MM.1S (cell line): ENCODE data around the gene EMX1.

ENCODE experiments used
- DNase-seq: peaks from one replicate; pipeline ENCODE4 v3.0.0-alpha.2; 2015
- H2AFZ ChIP-seq: fragments of 300-600 bp; sonication (generic); 2 replicates; pipeline ENCODE4 v1.6.0; 2016; ENCODE audit warnings: antibody characterized with exemption, low read length
- H3F3A ChIP-seq: fragments of 300-600 bp; sonication (generic); 2 replicates; pipeline ENCODE4 v1.6.1; 2016; ENCODE audit warnings: mild to moderate bottlenecking, antibody characterized with exemption, low read length, moderate library complexity, mixed read lengths; ENCODE audit not compliant: insufficient read depth
- H3K27ac ChIP-seq: fragments of 300-600 bp; sonication (generic); 2 replicates; pipeline ENCODE4 v1.5.1; 2016; ENCODE audit warnings: mild to moderate bottlenecking, low read length
- H3K27me3 ChIP-seq: fragments of 300-600 bp; sonication (generic); replicated peaks from 2 replicates; pipeline ENCODE4 v1.6.0; 2016; ENCODE audit warnings: low read length; ENCODE audit not compliant: insufficient read depth
- H3K36me3 ChIP-seq: fragments of 300-600 bp; sonication (generic); replicated peaks from 2 replicates; pipeline ENCODE4 v1.6.1; 2016; ENCODE audit warnings: mild to moderate bottlenecking, low read length, mixed read lengths; ENCODE audit not compliant: insufficient read depth
- H3K4me1 ChIP-seq: fragments of 300-600 bp; sonication (generic); 2 replicates; pipeline ENCODE4 v1.6.1; 2016; ENCODE audit warnings: low read length, mixed read lengths
- H3K4me2 ChIP-seq: fragments of 300-600 bp; sonication (generic); 2 replicates; pipeline ENCODE4 v1.6.0; 2016; ENCODE audit warnings: low read depth, low read length
- H3K4me3 ChIP-seq: fragments of 300-600 bp; sonication (generic); 2 replicates; pipeline ENCODE4 v1.5.1; 2016; ENCODE audit warnings: low read length, mixed read lengths
- H3K79me2 ChIP-seq: fragments of 300-600 bp; sonication (generic); 2 replicates; pipeline ENCODE4 v1.6.1; 2016; ENCODE audit warnings: mixed run types, low read length, mixed read lengths
- H3K9ac ChIP-seq: fragments of 300-600 bp; sonication (generic); 2 replicates; pipeline ENCODE4 v1.6.1; 2016; ENCODE audit warnings: low read length, mixed read lengths
- H3K9me2 ChIP-seq: fragments of 300-600 bp; sonication (generic); replicated peaks from 2 replicates; pipeline ENCODE4 v1.6.1; 2016; ENCODE audit warnings: mild to moderate bottlenecking, low read length, mixed read lengths; ENCODE audit not compliant: insufficient read depth
- H3K9me3 ChIP-seq: fragments of 300-600 bp; sonication (generic); replicated peaks from 2 replicates; pipeline ENCODE4 v1.6.1; 2016; ENCODE audit warnings: mild to moderate bottlenecking, low read length, mixed read lengths; ENCODE audit not compliant: insufficient read depth
- H4K20me1 ChIP-seq: fragments of 300-600 bp; sonication (generic); 2 replicates; pipeline ENCODE4 v1.6.1; 2016; ENCODE audit warnings: mild to moderate bottlenecking, low read length, moderate library complexity, mixed read lengths; ENCODE audit not compliant: insufficient read depth
- EZH2 ChIP-seq: fragments of 300-600 bp; sonication (generic); optimal IDR thresholded peaks from 2 replicates; pipeline ENCODE3; 2017; ENCODE audit warnings: low read depth, mild to moderate bottlenecking, antibody characterized with exemption, low read length, mixed read lengths
- EZH2phosphoT487 ChIP-seq: fragments of 300-600 bp; sonication (generic); IDR thresholded peaks from 2 replicates; pipeline ENCODE4 v1.6.1; 2018; ENCODE audit warnings: antibody characterized with exemption, low read length
- TF ChIP-seq, protein P1 (sequence below): fragments of 300-600 bp; sonication (generic); IDR thresholded peaks from 2 replicates; pipeline ENCODE4 v1.5.1; 2016; ENCODE audit warnings: antibody characterized with exemption, low read length, mixed read lengths

The EMX1 gene

DNA sequence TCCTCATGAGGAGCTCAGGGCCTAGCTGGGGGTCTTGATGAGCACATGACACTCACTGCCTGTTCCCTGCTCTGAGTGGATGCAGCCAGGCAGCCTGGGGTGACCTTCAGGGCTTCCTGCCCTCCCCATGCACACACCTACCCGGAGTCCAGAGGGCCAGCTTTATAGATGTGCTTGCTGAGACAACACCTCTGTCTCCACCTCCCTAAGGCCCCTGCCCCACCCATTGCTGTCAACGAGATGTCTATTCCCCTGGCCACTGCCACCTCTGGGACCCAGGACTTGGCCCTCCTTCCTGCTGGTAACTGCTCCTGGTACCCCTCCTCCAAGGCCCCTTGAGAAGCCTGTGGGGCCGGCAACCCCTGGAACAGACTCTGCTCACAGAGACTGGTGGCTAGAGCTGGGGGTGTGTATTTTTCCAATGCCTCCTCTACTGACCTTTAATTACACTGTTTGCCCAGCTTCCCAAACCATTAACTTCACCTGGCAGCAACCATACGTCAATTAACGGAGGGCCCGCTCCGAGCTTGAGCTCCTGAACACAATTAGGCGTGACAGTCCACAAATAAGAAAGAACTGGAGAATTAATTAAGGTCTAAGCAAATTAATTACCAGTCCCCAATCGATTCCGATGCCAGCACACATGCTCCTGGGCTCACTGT lies 66.3 kb downstream of the EMX1 start:
- no peaks in the 10 kb centered on the region for H3K9me3 ChIP-seq
- TF ChIP-seq EZH2: no peak
- TF ChIP-seq, protein P1, sequence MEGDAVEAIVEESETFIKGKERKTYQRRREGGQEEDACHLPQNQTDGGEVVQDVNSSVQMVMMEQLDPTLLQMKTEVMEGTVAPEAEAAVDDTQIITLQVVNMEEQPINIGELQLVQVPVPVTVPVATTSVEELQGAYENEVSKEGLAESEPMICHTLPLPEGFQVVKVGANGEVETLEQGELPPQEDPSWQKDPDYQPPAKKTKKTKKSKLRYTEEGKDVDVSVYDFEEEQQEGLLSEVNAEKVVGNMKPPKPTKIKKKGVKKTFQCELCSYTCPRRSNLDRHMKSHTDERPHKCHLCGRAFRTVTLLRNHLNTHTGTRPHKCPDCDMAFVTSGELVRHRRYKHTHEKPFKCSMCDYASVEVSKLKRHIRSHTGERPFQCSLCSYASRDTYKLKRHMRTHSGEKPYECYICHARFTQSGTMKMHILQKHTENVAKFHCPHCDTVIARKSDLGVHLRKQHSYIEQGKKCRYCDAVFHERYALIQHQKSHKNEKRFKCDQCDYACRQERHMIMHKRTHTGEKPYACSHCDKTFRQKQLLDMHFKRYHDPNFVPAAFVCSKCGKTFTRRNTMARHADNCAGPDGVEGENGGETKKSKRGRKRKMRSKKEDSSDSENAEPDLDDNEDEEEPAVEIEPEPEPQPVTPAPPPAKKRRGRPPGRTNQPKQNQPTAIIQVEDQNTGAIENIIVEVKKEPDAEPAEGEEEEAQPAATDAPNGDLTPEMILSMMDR: no peak
- no peak for TF ChIP-seq EZH2phosphoT487
- H3K9me2 ChIP-seq: no peaks in the 10 kb centered on the region
- no peaks in the 10 kb centered on the region for H3K4me1 ChIP-seq
- H4K20me1 ChIP-seq: no peaks in the 10 kb centered on the region
- no peak overlapping the region for H3K4me3 ChIP-seq
- no peaks in the 10 kb centered on the region for H3K27me3 ChIP-seq
- no peaks in the 10 kb centered on the region for H3K79me2 ChIP-seq
- H3K27ac ChIP-seq: no peak overlapping the region
- no peak overlapping the region for H2AFZ ChIP-seq
- DNase-seq: no peak
- no peak overlapping the region for H3K9ac ChIP-seq
- H3F3A ChIP-seq: no peaks in the 10 kb centered on the region
- H3K4me2 ChIP-seq: no peak overlapping the region
- no peaks in the 10 kb centered on the region for H3K36me3 ChIP-seq

DNA sequence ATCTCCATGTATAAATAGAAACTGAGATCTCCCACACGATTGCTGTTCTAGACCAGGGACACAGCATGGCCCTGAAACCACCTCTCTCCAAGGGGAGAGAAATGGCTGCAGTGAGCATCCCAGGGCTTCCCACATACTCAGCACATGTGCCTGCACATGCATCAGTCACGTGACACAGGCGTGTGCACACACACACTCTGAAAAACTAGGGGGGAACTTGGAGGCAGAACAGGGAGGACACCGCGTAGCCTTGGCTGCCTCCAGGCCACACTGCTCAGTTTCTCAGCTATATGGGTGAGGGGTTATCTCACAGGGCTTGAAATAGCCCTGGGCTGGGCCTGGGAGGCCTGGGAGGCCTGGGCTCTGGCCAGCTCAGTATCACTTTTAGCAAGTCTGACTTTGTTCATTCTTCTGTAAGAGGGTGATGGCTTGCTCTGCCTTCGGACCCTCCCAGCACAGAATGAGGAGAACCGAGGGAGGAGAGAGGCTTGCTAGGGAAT lies 66.9 kb downstream of the EMX1 start:
- no peak overlapping the region for H2AFZ ChIP-seq
- H3K36me3 ChIP-seq: no peaks in the 10 kb centered on the region
- H3K4me3 ChIP-seq: no peak overlapping the region
- no peaks in the 10 kb centered on the region for H3K27me3 ChIP-seq
- H3K4me2 ChIP-seq: no peak overlapping the region
- DNase-seq: no peak
- TF ChIP-seq, protein P1: no peak
- TF ChIP-seq EZH2phosphoT487 (no peak), EZH2 (no peak)
- H4K20me1 ChIP-seq: no peaks in the 10 kb centered on the region
- no peak overlapping the region for H3K27ac ChIP-seq
- no peaks in the 10 kb centered on the region for H3K9me3 ChIP-seq
- H3F3A ChIP-seq: no peaks in the 10 kb centered on the region
- no peaks in the 10 kb centered on the region for H3K9me2 ChIP-seq
- H3K4me1 ChIP-seq: no peaks in the 10 kb centered on the region
- H3K79me2 ChIP-seq: no peaks in the 10 kb centered on the region
- H3K9ac ChIP-seq: no peak overlapping the region
